MM.1S (cell line): ENCODE data around the gene ENKUR.

Experiments used
- DNase-seq: peaks from one replicate; pipeline ENCODE4 v3.0.0-alpha.2; 2015
- H2AFZ ChIP-seq: fragments of 300-600 bp; sonication (generic); 2 replicates; pipeline ENCODE4 v1.6.0; 2016; ENCODE audit warnings: antibody characterized with exemption, low read length
- H3F3A ChIP-seq: fragments of 300-600 bp; sonication (generic); 2 replicates; pipeline ENCODE4 v1.6.1; 2016; ENCODE audit warnings: mild to moderate bottlenecking, antibody characterized with exemption, low read length, moderate library complexity, mixed read lengths; ENCODE audit not compliant: insufficient read depth
- H3K27ac ChIP-seq: fragments of 300-600 bp; sonication (generic); 2 replicates; pipeline ENCODE4 v1.5.1; 2016; ENCODE audit warnings: mild to moderate bottlenecking, low read length
- H3K27me3 ChIP-seq: fragments of 300-600 bp; sonication (generic); replicated peaks from 2 replicates; pipeline ENCODE4 v1.6.0; 2016; ENCODE audit warnings: low read length; ENCODE audit not compliant: insufficient read depth
- H3K36me3 ChIP-seq: fragments of 300-600 bp; sonication (generic); replicated peaks from 2 replicates; pipeline ENCODE4 v1.6.1; 2016; ENCODE audit warnings: mild to moderate bottlenecking, low read length, mixed read lengths; ENCODE audit not compliant: insufficient read depth
- H3K4me1 ChIP-seq: fragments of 300-600 bp; sonication (generic); 2 replicates; pipeline ENCODE4 v1.6.1; 2016; ENCODE audit warnings: low read length, mixed read lengths
- H3K4me2 ChIP-seq: fragments of 300-600 bp; sonication (generic); 2 replicates; pipeline ENCODE4 v1.6.0; 2016; ENCODE audit warnings: low read depth, low read length
- H3K4me3 ChIP-seq: fragments of 300-600 bp; sonication (generic); 2 replicates; pipeline ENCODE4 v1.5.1; 2016; ENCODE audit warnings: low read length, mixed read lengths
- H3K79me2 ChIP-seq: fragments of 300-600 bp; sonication (generic); 2 replicates; pipeline ENCODE4 v1.6.1; 2016; ENCODE audit warnings: mixed run types, low read length, mixed read lengths
- H3K9ac ChIP-seq: fragments of 300-600 bp; sonication (generic); 2 replicates; pipeline ENCODE4 v1.6.1; 2016; ENCODE audit warnings: low read length, mixed read lengths
- H3K9me2 ChIP-seq: fragments of 300-600 bp; sonication (generic); replicated peaks from 2 replicates; pipeline ENCODE4 v1.6.1; 2016; ENCODE audit warnings: mild to moderate bottlenecking, low read length, mixed read lengths; ENCODE audit not compliant: insufficient read depth
- H3K9me3 ChIP-seq: fragments of 300-600 bp; sonication (generic); replicated peaks from 2 replicates; pipeline ENCODE4 v1.6.1; 2016; ENCODE audit warnings: mild to moderate bottlenecking, low read length, mixed read lengths; ENCODE audit not compliant: insufficient read depth
- H4K20me1 ChIP-seq: fragments of 300-600 bp; sonication (generic); 2 replicates; pipeline ENCODE4 v1.6.1; 2016; ENCODE audit warnings: mild to moderate bottlenecking, low read length, moderate library complexity, mixed read lengths; ENCODE audit not compliant: insufficient read depth
- CTCF ChIP-seq: fragments of 300-600 bp; sonication (generic); IDR thresholded peaks from 2 replicates; pipeline ENCODE4 v1.5.1; 2016; ENCODE audit warnings: antibody characterized with exemption, low read length, mixed read lengths
- EZH2 ChIP-seq: fragments of 300-600 bp; sonication (generic); optimal IDR thresholded peaks from 2 replicates; pipeline ENCODE3; 2017; ENCODE audit warnings: low read depth, mild to moderate bottlenecking, antibody characterized with exemption, low read length, mixed read lengths
- EZH2phosphoT487 ChIP-seq: fragments of 300-600 bp; sonication (generic); IDR thresholded peaks from 2 replicates; pipeline ENCODE4 v1.6.1; 2018; ENCODE audit warnings: antibody characterized with exemption, low read length

The ENKUR gene

GRCh38 chr10:24979685-24980084 is 36.3 kb downstream of the ENKUR start:
- no peak overlapping the region for H3K4me2 ChIP-seq
- H3K79me2 ChIP-seq: no peaks in the 10 kb centered on the region
- no peak overlapping the region for H2AFZ ChIP-seq
- no peaks in the 10 kb centered on the region for H4K20me1 ChIP-seq
- no peak for TF ChIP-seq CTCF
- TF ChIP-seq EZH2: no peak
- TF ChIP-seq EZH2phosphoT487: no peak
- no peak for DNase-seq
- no peaks in the 10 kb centered on the region for H3K27me3 ChIP-seq
- H3K27ac ChIP-seq: no peak overlapping the region
- no peak overlapping the region for H3K9ac ChIP-seq
- H3K36me3 ChIP-seq: no peaks in the 10 kb centered on the region
- no peaks in the 10 kb centered on the region for H3K9me3 ChIP-seq
- H3K9me2 ChIP-seq: no peaks in the 10 kb centered on the region
- H3K4me3 ChIP-seq: no peak overlapping the region
- no peaks in the 10 kb centered on the region; the same call in 1 of the 2 replicates for H3F3A ChIP-seq
- peaks cover 11% of the 10 kb centered on the region for H3K4me1 ChIP-seq

GRCh38 chr10:24974976-24975375 is 41.0 kb downstream of the ENKUR start:
- Histone ChIP-seq H3K9ac (no peak overlapping the region), H3K4me2 (no peak overlapping the region), H3K4me1 (peaks cover 7% of the 10 kb centered on the region; the same call in 1 of the 2 replicates), H3K9me2 (no peaks in the 10 kb centered on the region), H3K9me3 (no peaks in the 10 kb centered on the region), H3K79me2 (no peaks in the 10 kb centered on the region), H3K27me3 (no peaks in the 10 kb centered on the region), H2AFZ (no peak overlapping the region), H3K4me3 (no peak overlapping the region), H3F3A (no peaks in the 10 kb centered on the region), H3K36me3 (no peaks in the 10 kb centered on the region), H3K27ac (no peak overlapping the region), H4K20me1 (no peaks in the 10 kb centered on the region)
- no peak for DNase-seq
- no peak for TF ChIP-seq CTCF
- no peak for TF ChIP-seq EZH2phosphoT487
- no peak for TF ChIP-seq EZH2

GRCh38 chr10:24973163-24973562 is 42.8 kb downstream of the ENKUR start:
- H3K4me3 ChIP-seq: no peak overlapping the region
- TF ChIP-seq EZH2: no peak
- TF ChIP-seq CTCF: no peak
- TF ChIP-seq EZH2phosphoT487: no peak
- no peaks in the 10 kb centered on the region for H3F3A ChIP-seq
- peaks cover 7% of the 10 kb centered on the region; the same call in 1 of the 2 replicates for H3K4me1 ChIP-seq
- no peak overlapping the region for H3K4me2 ChIP-seq
- no peaks in the 10 kb centered on the region for H4K20me1 ChIP-seq
- no peaks in the 10 kb centered on the region for H3K79me2 ChIP-seq
- H3K9me2 ChIP-seq: no peaks in the 10 kb centered on the region
- peak; percentile 29 for DNase-seq
- H3K27ac ChIP-seq: no peak overlapping the region
- H3K9ac ChIP-seq: no peak overlapping the region
- H3K27me3 ChIP-seq: no peaks in the 10 kb centered on the region
- H2AFZ ChIP-seq: no peak overlapping the region
- H3K9me3 ChIP-seq: no peaks in the 10 kb centered on the region
- H3K36me3 ChIP-seq: no peaks in the 10 kb centered on the region
